Measurements from ENCODE around the gene KCNC1.

The KCNC1 gene

DNA sequence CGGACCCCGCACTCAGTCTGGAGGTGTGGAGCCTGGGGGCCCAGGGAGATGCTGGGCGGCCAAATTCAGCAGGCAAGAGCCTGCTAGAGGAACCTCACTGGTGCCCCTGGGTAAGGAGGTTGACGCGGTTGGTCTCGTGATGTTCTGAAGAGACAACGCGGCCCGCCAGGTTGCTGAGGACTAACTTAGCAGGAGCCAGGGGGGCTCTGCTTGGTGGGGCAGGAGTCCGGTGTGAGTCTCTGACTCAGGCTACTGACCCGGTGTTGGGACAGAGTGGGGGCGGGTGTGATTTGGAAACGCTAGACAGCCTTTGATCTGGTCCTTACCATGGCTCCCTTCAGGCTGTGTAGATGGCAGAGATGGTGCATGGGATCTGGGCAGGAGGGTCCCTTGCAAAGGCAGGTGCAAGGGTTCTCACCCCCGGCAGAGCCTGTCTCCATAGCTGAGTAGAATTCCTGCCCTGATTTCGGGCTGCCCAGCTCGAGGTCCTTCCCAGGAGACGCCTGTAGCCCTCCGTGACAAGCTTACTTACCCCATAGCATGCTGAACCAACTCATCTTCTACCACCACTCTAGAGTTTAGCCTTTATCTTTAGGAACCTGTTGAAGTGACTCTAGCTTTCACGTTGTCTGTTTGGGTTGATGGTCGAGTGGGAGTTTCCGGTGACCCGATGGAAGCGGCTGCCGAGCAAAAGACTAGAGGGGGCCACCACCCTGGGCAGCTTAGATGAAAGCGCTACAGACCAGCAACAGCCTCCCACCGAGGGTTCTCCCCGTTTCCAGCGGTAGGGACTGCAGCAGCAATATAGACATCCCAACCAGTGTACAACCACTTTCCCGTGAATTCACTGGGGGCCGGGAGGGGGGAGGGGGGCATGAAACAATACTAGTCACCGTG lies 38.4 kb downstream of the KCNC1 start:
- ATAC-seq: no peak
- TF ChIP-seq PPARA (CRISPR knock-in tag; IDR thresholded peaks at IDR 0.05; ENCODE audit: borderline replicate concordance) (no peak), ZFP3 (CRISPR knock-in tag; IDR thresholded peaks at IDR 0.05) (no peak), CSRNP3 (CRISPR knock-in tag; IDR thresholded peaks at IDR 0.05) (no peak), ZNF565 (CRISPR knock-in tag; conservative IDR thresholded peaks at IDR 0.05; ENCODE audit: low read depth) (no peak), TSHZ2 (CRISPR knock-in tag; IDR thresholded peaks at IDR 0.05) (no peak), BACH2 (CRISPR knock-in tag; IDR thresholded peaks at IDR 0.05; ENCODE audit: borderline replicate concordance) (no peak), ZC3H10 (CRISPR knock-in tag; IDR thresholded peaks at IDR 0.05) (no peak), TOX (CRISPR knock-in tag; IDR thresholded peaks at IDR 0.05; ENCODE audit: borderline replicate concordance) (no peak), GLIS3 (CRISPR knock-in tag; IDR thresholded peaks at IDR 0.05) (no peak), TCF4 (CRISPR knock-in tag; IDR thresholded peaks at IDR 0.05; ENCODE audit: borderline replicate concordance) (no peak), CREB5 (CRISPR knock-in tag; IDR thresholded peaks at IDR 0.05; ENCODE audit: low read depth) (no peak), ESRRG (CRISPR knock-in tag; IDR thresholded peaks at IDR 0.05) (no peak), ZNF8 (CRISPR knock-in tag; IDR thresholded peaks at IDR 0.05) (no peak), ZFP30 (CRISPR knock-in tag; IDR thresholded peaks at IDR 0.05) (no peak), RARB (CRISPR knock-in tag; IDR thresholded peaks at IDR 0.05) (no peak), OSR1 (CRISPR knock-in tag; IDR thresholded peaks at IDR 0.05) (no peak), CSDC2 (CRISPR knock-in tag; IDR thresholded peaks at IDR 0.05) (no peak)
- TF ChIP-seq, protein P1, sequence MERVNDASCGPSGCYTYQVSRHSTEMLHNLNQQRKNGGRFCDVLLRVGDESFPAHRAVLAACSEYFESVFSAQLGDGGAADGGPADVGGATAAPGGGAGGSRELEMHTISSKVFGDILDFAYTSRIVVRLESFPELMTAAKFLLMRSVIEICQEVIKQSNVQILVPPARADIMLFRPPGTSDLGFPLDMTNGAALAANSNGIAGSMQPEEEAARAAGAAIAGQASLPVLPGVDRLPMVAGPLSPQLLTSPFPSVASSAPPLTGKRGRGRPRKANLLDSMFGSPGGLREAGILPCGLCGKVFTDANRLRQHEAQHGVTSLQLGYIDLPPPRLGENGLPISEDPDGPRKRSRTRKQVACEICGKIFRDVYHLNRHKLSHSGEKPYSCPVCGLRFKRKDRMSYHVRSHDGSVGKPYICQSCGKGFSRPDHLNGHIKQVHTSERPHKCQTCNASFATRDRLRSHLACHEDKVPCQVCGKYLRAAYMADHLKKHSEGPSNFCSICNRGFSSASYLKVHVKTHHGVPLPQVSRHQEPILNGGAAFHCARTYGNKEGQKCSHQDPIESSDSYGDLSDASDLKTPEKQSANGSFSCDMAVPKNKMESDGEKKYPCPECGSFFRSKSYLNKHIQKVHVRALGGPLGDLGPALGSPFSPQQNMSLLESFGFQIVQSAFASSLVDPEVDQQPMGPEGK (CRISPR knock-in tag; IDR thresholded peaks at IDR 0.05; ENCODE audit: borderline replicate concordance): no peak

DNA sequence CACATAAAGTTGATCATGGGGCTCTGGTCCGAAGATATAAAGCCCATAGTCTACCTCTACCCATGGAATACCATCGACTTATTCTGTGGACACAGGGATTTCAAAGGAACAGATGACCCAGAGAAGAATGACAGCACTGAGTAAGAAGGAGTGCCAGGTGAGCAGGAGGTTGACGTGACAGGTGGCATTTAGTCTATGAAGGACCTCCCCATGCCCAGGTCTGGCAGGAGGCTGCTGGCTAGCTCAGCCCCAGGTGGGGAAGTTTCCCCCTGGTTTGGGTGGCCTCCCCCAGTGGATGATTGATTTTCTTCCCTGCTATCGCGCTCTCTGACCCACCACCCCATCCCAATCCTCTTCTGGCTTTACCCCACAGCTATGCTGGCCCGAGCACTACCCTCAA lies 39.1 kb downstream of the KCNC1 start:
- no peak for TF ChIP-seq POU6F1 (CRISPR knock-in tag; IDR thresholded peaks at IDR 0.05; ENCODE audit: borderline replicate concordance, low read depth)
- TF ChIP-seq ZFP3 (CRISPR knock-in tag; IDR thresholded peaks at IDR 0.05): no peak
- TF ChIP-seq ISL1 (CRISPR knock-in tag; IDR thresholded peaks at IDR 0.05): no peak
- no peak for TF ChIP-seq ZNF565 (CRISPR knock-in tag; conservative IDR thresholded peaks at IDR 0.05; ENCODE audit: low read depth)
- no peak for TF ChIP-seq CSDC2 (CRISPR knock-in tag; IDR thresholded peaks at IDR 0.05)
- TF ChIP-seq ZFP30 (CRISPR knock-in tag; IDR thresholded peaks at IDR 0.05): no peak
- TF ChIP-seq TOX (CRISPR knock-in tag; IDR thresholded peaks at IDR 0.05; ENCODE audit: borderline replicate concordance): no peak
- TF ChIP-seq CREB5 (CRISPR knock-in tag; IDR thresholded peaks at IDR 0.05; ENCODE audit: low read depth): no peak
- no peak for TF ChIP-seq ZNF8 (CRISPR knock-in tag; IDR thresholded peaks at IDR 0.05)
- TF ChIP-seq ESRRG (CRISPR knock-in tag; IDR thresholded peaks at IDR 0.05): no peak

More for the DNA sequence above, 39.1 kb downstream of the KCNC1 start:
- no peak for ATAC-seq
